GM19372 (cell line): ENCODE data around the gene SH3BP4.

Source experiments
- ATAC-seq: cut with Tn5 transposase; IDR thresholded peaks from one replicate; pipeline ENCODE4 v1.9.1; 2021; ENCODE audit warnings: mild to moderate bottlenecking, low read depth, moderate library complexity; ENCODE audit not compliant: unreplicated experiment

The SH3BP4 gene

DNA sequence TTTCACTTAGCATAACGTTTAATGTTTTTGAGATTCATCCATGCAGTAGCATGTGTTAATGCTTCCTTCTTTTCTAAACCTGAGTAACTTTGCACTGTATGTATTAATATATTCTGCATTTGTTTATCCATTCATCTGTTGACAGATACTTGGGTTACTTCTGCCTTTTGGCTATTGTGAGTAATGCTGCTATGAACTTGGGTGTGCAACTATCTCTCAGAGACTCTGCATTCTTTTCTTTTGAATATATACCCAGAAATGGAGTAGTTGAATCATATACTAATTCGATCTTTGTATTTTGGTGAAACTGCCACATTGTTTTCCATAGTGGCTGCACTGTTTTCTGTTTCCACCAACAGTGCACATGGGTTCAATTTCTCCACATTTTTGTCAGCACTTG is 128.3 kb downstream of the SH3BP4 start:
- ATAC-seq = no peak

DNA sequence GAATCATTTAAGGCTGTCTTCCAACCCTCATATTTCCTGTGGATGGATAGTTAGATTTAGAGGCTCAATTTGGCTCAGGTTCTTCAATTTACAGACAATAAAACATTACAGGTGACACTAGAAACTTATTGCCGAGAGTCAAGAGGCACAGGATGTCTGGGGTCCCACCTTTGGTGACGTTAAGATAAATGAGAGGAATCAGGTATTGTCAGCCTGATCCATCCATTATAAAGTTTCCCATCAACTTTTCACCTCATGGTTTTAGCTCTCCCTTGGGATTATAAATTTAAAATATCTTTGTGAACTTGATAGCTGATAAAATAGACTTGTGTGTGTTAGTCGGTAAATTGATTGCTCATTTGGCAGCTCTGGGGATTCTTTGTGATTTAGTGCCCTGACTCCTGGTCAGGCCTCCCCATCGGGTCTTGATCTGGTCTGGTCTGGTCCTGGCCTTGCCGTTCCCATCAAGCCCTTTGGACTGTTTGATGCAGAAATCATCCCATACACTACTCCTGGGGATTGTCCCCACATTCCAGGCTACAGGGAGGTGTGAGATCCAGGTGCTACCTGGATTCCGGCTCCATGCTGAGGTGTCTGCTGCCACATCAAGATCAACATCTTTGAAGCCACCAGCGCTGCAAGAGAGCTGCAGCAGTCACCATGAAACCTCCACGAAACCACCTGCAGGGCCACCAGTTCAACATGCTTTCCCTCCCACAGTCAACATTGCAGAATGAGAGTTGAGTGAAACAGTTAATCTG is 130.9 kb downstream of the SH3BP4 start:
- ATAC-seq = no peak

DNA sequence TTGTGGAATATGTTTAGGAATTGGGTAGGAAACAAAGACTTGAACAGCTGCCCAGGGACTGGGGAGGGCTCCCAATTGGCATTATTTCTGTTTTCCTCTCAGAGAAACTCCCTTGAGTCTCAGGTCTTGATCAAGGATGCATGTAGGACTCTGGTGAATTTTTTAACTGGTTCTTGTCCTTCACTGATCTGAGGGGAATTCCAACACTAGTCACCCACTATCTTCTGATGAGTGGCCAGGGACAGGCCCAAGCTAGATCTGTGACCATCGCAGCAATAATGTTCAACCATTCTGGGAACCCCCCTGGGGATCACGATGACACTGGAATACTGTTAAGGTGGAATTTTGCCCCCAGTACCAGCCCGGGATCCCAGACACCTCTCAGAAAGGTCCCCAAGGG is 132.0 kb downstream of the SH3BP4 start:
- no peak for ATAC-seq

DNA sequence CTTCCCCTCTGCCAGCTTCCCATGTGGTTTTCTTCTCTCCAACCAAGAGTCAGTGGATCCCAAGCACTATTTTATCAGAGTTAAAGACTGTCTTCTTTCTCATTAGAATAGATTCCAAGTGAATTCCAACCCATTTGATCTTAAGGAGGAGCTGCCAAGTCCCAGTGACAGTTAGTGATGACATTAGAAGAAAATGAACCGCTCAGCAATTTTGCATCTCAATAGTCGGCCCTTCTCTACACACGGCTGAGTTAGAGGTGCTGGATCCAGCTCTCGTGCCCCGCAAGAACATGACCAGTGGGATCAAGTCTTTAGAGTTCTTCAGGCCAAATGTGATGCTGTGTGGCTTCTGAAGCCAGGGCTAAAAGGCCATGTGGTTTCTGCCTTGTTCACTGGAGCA is 132.6 kb downstream of the SH3BP4 start:
- ATAC-seq = no peak

DNA sequence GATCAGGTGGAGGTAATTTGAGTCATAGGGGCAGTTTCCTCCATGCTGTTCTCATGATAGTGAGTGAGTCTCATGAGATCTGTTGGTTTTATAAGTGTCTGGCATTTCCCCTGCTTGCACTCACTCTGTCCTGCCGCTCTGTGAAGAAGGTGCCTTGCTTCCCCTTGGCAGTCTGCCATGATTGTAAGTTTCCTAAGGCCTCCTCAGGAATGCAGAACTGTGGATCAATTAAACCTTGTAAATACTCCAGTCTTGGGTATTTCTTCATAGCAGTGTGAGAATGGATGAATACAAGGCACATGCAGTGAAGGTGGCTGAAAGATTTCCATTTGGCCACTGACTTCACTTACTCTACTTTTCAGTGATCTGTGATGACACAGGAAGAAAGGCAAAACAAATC is 133.7 kb downstream of the SH3BP4 start:
- ATAC-seq = no peak

DNA sequence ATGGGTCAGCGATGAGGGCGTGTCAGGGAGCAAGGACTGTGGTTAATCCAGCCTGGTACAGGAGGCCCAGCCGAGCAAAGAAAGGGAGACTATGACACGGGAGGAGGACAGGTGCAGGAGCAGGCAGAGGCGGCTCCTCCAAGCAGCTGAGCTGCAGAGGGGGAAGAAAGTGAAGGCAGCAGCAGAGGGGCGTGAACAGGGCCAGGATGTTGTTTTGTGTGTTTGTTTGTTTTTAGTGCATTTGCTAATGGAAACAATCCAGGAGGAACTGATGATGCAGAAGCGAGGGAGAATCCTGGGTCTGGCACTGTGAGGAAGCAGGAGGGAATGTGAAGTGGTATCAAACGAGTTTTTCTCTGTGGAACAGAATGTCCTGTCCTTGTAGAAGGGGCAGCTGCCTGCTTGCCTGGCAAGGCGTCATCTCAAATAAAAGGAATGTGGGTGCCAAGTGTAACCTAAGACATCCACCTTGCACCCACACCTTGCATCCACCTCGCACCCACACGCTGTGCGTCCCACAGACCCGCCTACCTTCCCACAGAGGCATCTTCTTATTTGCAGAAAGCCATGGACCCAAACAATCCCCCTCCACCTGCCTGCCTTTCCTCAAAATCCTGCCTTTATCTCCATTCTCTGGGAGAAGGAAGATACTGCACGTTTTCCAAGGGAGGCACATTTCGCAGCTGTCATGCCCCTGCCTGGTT is 134.8 kb downstream of the SH3BP4 start:
- no peak for ATAC-seq

DNA sequence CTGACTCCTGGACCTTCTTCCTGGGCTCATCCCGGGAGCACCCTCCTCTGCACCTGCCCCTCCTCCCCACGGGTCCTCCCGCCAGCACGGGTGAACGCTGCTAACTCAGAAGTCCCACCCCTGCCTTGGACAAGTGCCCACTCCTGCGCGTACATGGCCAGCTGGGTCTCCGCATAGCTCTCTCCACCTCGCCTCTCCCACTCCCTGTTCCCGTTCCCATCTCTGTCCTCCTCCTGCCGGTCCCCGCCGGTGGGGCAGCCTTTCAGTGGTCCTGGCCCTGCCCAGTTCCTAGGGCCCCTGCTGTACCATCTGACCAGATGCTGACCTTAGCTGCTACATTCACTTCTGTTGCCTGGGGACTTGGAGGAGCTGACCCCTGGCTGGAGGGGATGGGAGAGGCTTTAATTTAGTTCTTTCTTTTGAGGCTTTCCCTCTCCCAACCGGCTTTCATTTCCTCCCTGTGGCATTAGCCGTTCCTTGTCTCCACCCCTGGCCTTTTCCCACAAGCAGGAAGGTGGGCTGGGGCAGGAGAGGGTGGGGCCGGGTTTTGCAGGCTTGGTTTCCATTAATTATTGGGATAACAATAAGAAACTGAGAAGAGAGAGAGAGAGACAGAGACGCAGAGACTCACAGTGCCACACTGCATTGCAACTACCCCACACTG is 136.1 kb downstream of the SH3BP4 start:
- ATAC-seq = no peak

DNA sequence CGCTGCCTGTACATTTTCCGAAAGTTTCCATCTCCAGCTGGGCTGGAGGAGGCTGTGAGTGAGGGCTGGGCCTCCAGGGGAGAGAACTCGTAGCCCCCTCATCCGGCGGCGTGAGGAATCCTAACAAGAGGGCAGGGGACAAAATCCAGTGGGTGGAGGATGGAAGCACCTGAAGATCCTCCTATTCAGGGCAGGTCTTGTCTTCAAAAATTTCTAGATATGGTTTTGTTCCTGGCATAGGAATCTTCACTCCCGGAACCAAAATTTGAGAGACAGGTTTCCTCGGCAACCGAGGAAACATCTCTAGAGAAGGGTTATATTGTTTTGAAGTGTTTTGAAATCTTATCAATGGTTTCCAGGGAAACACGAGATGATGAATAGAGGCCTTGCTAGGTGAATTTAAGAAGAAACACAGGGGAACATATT is 136.7 kb downstream of the SH3BP4 start:
- no peak for ATAC-seq

DNA sequence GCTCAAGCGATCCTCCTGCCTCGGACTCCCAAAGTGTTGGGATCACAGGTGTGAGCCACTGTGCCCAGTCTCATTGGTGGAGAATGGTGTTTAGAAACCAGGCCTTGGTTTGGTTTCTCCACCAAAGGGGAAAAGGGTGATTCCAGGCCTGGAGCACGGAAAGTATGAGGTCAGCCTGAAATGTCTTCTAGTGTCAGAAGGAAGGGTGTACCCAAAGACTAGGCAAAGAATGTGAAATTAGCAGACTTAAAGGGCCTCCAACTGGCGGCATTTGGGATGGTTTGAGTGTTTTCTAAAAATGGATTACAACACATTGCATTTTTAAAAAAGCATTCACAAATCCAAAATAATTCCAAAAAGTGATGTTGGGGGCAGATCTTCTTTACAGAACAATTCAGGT is 139.6 kb downstream of the SH3BP4 start:
- ATAC-seq = no peak

DNA sequence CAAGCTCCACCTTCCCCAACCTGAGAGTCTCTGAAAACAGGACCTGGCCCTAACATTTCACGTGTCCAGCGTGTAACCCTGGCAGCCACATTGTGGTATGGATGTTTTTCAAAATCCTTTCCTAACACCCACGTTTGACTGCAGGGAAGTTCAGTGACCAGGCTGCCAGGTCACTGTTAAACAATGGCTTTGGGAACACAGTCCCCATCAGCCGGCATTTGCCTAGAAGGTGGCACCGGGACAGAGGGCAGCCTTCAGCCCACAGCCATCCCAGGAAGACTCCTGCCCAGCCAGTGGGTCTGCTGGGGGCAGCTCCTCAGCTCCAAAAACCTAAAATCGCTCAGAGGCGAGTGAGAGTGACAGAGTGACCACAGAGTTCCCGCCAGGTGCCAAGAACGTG is 140.2 kb downstream of the SH3BP4 start:
- ATAC-seq = no peak

DNA sequence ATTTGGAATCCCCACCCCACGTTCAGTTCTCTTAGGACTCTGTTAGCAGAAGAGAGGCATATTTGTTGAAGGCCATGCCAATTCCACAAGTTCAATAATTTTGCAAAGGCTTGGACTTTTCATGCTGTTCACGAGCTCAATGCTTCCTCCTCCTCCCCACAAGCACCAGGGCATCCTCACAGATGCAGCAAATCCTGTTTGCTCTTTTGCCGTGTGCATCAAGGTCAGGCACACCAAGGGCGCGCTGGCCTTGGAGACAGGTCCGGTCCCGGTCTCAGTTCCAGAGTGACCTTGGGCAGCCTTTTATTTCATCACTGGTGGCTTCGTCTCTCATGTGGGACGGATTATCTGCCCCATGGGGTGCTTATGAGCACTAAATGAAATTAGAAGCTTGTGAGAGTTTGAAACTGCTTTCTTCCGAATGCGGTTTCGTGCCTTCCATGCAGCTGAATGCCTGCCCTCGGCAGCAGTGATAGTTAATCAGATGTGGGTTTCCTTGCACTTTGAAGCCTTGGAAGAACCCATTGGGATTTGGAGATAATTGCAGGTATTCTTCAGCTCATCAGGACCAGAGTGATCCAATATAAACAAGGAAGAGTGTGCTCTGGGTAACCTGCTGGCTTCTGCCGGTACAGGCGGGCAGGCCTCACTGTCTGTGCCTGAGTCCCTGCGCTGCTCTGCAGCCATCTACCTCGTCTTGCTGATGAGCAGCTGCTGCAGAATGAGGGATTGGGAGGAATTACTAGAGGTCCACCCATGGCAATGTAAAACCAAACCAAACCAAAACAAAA is 140.8 kb downstream of the SH3BP4 start:
- no peak for ATAC-seq

DNA sequence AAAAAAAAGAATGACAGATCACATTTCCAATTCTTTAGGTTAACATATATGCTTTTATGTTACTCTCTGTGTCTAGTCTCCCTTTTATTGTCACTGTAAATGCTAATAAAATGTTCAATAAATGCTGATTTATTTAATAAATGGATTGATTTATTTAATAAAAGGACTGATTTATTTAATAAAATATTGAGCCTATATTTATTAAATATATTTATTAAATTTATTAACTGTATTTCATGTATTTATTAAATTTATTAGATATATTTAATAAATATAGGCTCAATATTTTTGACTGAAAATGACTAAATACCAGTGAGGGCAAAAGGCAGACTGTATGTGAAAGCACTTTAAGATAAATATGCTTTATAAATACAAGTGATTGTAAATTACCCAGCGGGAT is 142.6 kb downstream of the SH3BP4 start:
- no peak for ATAC-seq

DNA sequence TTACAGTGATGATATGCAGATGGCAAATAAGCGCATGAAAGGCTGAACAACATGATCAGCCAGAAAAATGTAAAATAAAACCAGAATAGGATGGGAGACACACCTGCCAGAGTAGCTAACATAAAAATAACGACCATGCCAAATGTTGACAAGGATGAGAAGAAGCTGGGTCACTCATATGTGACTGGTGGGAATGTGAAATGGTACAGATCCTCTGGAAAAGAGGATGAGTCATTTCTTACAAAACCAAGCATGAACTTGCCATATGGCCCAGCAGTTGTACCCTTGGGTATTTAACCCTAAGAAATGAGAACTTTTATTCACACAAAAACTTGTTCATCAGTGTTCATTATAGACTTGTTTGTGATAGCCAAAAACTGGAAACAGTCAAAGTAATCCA is 143.8 kb downstream of the SH3BP4 start:
- ATAC-seq = no peak

DNA sequence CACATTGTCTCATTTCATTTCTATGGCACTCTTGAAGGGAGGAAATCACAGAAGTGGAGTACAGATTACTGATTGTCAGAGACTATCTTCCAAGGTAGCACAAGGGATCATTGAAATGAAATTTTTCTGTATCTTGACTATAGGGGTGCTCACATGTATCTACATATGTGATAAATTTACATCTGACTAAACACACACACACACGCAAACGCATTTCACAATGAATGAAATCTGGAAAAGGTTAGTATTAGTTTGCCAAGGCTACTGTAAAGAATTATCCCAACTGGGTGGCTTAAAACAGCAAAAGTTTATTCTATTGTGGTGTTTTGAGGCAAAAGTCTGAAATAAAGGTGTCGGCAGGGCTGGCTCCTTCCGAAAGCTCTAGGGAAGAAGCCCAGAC is 144.6 kb downstream of the SH3BP4 start:
- ATAC-seq = no peak

DNA sequence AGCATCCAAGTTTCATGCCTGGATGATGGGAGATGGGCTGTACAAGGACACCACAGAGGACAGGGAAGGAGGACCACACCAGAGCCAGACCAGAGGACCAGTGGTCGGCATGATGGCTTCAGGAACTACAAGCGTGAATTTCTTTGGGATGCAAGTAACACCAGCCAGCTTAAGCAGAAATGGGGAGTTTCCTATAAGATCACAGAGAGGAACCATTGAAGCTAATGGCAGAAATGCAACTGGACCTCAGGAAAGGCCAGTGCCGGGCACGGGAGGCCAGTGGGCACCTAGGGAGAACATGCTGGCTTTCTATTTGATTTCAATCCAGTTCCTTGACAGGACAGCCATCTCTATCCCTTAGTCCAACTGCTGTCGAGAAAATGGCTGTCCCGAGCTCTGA is 145.4 kb downstream of the SH3BP4 start:
- no peak for ATAC-seq

DNA sequence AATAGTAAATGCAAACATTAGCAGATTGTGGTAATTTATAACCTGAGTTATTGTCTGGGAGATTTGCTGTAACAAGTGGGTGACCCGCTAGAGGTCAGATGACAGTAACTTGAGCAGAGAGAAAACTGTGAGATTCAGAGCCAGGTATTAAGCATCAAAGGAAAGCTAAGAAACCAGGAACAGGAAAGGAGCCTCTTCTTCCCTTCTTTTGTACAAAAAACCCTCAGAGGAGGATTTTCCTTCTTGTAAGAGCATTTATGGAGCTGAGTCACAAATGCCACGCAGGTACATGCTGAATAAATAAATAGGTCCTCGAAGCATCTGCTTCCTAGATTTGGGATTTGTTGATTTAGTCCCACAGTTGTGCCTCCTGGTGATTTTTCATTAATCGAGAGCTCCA is 146.5 kb downstream of the SH3BP4 start:
- no peak for ATAC-seq

DNA sequence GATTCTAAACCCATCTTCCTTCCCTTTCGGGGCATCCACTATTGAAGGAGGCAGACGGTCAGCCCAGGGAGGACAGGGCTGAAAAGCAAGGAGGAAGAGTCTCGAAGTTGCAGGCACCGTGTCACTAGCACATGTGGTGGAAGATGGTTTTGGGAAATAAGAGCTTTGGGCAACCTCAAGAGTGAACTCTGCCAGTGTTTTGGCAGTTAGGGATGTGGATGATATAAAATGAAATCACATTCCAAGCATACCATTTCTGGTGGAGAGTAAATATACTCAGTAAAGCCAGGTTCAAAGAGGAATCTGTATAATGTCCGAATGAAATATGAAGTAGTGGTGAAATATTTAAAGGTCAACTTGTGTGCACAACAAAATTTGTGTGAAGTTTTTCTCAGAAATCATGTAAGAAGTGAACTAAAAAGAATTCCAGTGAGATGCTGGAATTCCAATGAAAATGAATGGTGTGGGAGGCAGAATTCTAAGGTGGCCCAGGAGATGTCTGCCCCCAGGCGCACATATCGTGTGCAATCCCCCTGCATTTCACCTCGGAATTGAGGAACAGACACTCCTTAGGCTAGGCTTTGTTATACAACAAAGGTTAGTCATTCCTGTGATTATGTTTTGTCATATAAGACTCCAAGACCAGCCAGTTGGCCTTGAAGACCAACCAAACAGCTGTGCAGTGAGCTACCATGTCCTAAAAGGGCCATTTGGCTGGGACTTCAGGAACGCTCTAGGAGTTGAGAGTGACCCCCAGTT is 147.1 kb downstream of the SH3BP4 start:
- no peak for ATAC-seq

DNA sequence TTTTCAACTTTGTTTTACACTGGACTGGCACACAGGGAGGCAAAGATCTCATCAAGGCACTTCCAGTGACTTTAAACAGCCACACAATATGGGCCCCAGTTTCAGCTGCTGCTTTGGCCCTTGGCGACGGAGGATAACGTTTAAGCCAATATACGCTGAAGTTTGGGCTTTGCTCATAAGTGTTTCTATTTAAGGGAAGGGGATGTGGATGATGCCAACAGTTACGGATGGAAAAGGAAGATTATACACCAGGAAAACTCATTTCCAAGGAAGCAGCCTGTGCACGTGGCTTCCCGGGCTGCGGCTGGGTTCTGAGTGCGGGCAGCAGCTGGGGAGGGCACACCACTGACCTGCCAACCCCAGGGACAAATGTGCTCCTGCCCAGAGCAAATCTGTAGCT is 151.1 kb downstream of the SH3BP4 start:
- no peak for ATAC-seq
